ENCODE data around the gene SYTL2. TPM values are rescaled to one million over a fixed set of nuclear protein-coding genes. Genes with fewer than 3 reads are reported as not detected.

The SYTL2 gene
- total RNA-seq, 1 experiment from 2014 or later: 0.77 TPM

DNA sequence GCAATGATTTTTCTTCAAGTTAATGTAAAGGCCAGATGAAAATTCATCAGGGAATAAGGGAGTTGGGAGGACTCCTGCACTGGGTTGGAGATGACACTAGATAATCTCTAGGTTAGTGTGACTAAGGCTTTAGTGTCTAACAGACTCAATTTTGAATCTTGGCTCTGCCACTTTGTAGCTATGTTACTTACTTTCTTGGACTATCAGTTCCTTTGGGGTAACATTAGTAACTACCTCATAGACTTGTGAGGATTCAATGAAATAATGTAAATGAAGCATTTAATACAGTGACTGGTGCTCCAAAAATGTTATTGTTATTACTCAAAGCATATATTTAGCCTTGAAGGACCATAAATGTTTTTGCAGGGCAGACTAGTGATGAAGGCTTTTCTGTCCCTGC lies 115.4 kb downstream of the SYTL2 start:
- ChIA-PET POLR2A (ENCODE audit: low non-redundant PET) (no interaction called here), CTCF (no interaction called here)
- no TSS peak for BruUV-seq (replicated peaks)
- no peaks in the 10 kb centered on the region for H3K36me3 ChIP-seq (ENCODE audit: insufficient read depth, low read length, poor library complexity, severe bottlenecking)
- DNase-seq (ENCODE audit: low spot score): no peak
- no peak overlapping the region for H3K27ac ChIP-seq (ENCODE audit: low read depth, low read length, poor library complexity, severe bottlenecking)
- intact Hi-C loops (cut with micrococcal nuclease; ENCODE audit: unreplicated experiment): loop anchor here (5.0 kb wide), 1 partner anchor 147 kb away; no protein-coding TSS in a partner anchor
- no peak for TF ChIP-seq CTCF (conservative IDR thresholded peaks at IDR 0.05; ENCODE audit: low read depth, low read length)
- TF ChIP-seq EZH2 (IDR thresholded peaks at IDR 0.05; ENCODE audit: borderline replicate concordance, low read depth, low read length, poor library complexity, severe bottlenecking): no peak
- H3K9me3 ChIP-seq (ENCODE audit: low read depth, low read length, poor library complexity, severe bottlenecking): no peaks in the 10 kb centered on the region
- H3K4me3 ChIP-seq (ENCODE audit: low read depth, low read length, poor library complexity, severe bottlenecking): no peak overlapping the region
- H3K4me1 ChIP-seq (ENCODE audit: insufficient read depth, low read length, poor library complexity, severe bottlenecking): no peaks in the 10 kb centered on the region
- H3K27me3 ChIP-seq (replicated peaks; ENCODE audit: insufficient read depth, low read depth, low read length, poor library complexity): peaks cover 21% of the 10 kb centered on the region

- no TSS peak for BruUV-seq (replicated peaks)
- TF ChIP-seq EZH2 (IDR thresholded peaks at IDR 0.05; ENCODE audit: borderline replicate concordance, low read depth, low read length, poor library complexity, severe bottlenecking) (no peak), CTCF (conservative IDR thresholded peaks at IDR 0.05; ENCODE audit: low read depth, low read length) (peak; percentile 66)
- DNase-seq (ENCODE audit: low spot score): peak; percentile 58
- intact Hi-C loops (cut with micrococcal nuclease; ENCODE audit: unreplicated experiment): loop anchor here (5.0 kb wide), 1 partner anchor 133 kb away; no protein-coding TSS in a partner anchor
- Histone ChIP-seq H3K27me3 (replicated peaks; ENCODE audit: insufficient read depth, low read depth, low read length, poor library complexity) (peaks cover 22% of the 10 kb centered on the region), H3K9me3 (ENCODE audit: low read depth, low read length, poor library complexity, severe bottlenecking) (no peaks in the 10 kb centered on the region), H3K4me3 (ENCODE audit: low read depth, low read length, poor library complexity, severe bottlenecking) (no peak overlapping the region), H3K27ac (ENCODE audit: low read depth, low read length, poor library complexity, severe bottlenecking) (no peak overlapping the region), H3K36me3 (ENCODE audit: insufficient read depth, low read length, poor library complexity, severe bottlenecking) (no peaks in the 10 kb centered on the region), H3K4me1 (ENCODE audit: insufficient read depth, low read length, poor library complexity, severe bottlenecking) (no peaks in the 10 kb centered on the region)
- POLR2A ChIA-PET (ENCODE audit: low non-redundant PET): no interaction called here
- CTCF ChIA-PET: no interaction called here
These were observed 116.5 kb downstream of the SYTL2 start for GRCh38 chr11:85694385-85694980.

GRCh38 chr11:85685820-85686459 lies 125.0 kb downstream of the SYTL2 start, which contains the start of gene CCDC89:
CCDC89 (minus strand) TSS chr11:85686195; CDS start chr11:85686130, 65 bp downstream.
- Histone ChIP-seq H3K27ac (ENCODE audit: low read depth, low read length, poor library complexity, severe bottlenecking) (no peak within 1 kb of the TSS), H3K9me3 (ENCODE audit: low read depth, low read length, poor library complexity, severe bottlenecking) (no peaks in the 10 kb centered on the region), H3K4me1 (ENCODE audit: insufficient read depth, low read length, poor library complexity, severe bottlenecking) (no peaks in the 10 kb centered on the region), H3K4me3 (ENCODE audit: low read depth, low read length, poor library complexity, severe bottlenecking) (peak within 1 kb of the TSS; percentile 36), H3K27me3 (replicated peaks; ENCODE audit: insufficient read depth, low read depth, low read length, poor library complexity) (peaks cover 11% of the 10 kb centered on the region), H3K36me3 (ENCODE audit: insufficient read depth, low read length, poor library complexity, severe bottlenecking) (no peaks in the 10 kb centered on the region)
- TF ChIP-seq CTCF (conservative IDR thresholded peaks at IDR 0.05; ENCODE audit: low read depth, low read length) (no peak), EZH2 (IDR thresholded peaks at IDR 0.05; ENCODE audit: borderline replicate concordance, low read depth, low read length, poor library complexity, severe bottlenecking) (no peak)
- CTCF ChIA-PET: no interaction called here
- DNase-seq (ENCODE audit: low spot score): peak; percentile 79
- intact Hi-C loops (cut with micrococcal nuclease; ENCODE audit: unreplicated experiment): no loop called here
- no TSS peak for BruUV-seq (replicated peaks)
- POLR2A ChIA-PET (ENCODE audit: low non-redundant PET): interaction anchor here (0.6 kb wide), 1 partner anchor 591 kb away, joined by 3 read pairs; no protein-coding TSS in a partner anchor
